Panc1 (cell line): Measurements from ENCODE around the gene HDAC7.

Experiments used
- CTCF ChIP-seq: fragments of 450-650 bp; IDR thresholded peaks from 2 replicates; pipeline ENCODE4 v1.5.1; 2017; ENCODE audit warnings: mild to moderate bottlenecking
- POLR2AphosphoS5 ChIP-seq: IDR thresholded peaks from 2 replicates; pipeline ENCODE4 v1.6.1; 2012; ENCODE audit warnings: mild to moderate bottlenecking, low read depth, low read length, moderate library complexity
- SIN3A ChIP-seq: IDR thresholded peaks from 2 replicates; pipeline ENCODE4 v1.6.1; 2012; ENCODE audit warnings: low read depth, mild to moderate bottlenecking, low read length, moderate library complexity, borderline replicate concordance; ENCODE audit not compliant: insufficient read depth
- TCF7L2 ChIP-seq: IDR thresholded peaks from 2 replicates; pipeline ENCODE4 v1.6.1; 2011; ENCODE audit warnings: mild to moderate bottlenecking, low read depth, low read length, inconsistent platforms

GRCh38 chr12:47863467-47863866 lies 43.8 kb upstream of the HDAC7 start:
- TF ChIP-seq POLR2AphosphoS5 (no peak), CTCF (no peak), TCF7L2 (no peak), SIN3A (no peak)
